Fibroblast of gingiva (primary cell): Measurements from ENCODE around the gene FOXN3.

Experiments
- DNase-seq: peaks from one replicate; pipeline ENCODE4 v3.0.0-alpha.2; 2011; ENCODE audit warnings: low read depth

FOXN3 gene

DNA sequence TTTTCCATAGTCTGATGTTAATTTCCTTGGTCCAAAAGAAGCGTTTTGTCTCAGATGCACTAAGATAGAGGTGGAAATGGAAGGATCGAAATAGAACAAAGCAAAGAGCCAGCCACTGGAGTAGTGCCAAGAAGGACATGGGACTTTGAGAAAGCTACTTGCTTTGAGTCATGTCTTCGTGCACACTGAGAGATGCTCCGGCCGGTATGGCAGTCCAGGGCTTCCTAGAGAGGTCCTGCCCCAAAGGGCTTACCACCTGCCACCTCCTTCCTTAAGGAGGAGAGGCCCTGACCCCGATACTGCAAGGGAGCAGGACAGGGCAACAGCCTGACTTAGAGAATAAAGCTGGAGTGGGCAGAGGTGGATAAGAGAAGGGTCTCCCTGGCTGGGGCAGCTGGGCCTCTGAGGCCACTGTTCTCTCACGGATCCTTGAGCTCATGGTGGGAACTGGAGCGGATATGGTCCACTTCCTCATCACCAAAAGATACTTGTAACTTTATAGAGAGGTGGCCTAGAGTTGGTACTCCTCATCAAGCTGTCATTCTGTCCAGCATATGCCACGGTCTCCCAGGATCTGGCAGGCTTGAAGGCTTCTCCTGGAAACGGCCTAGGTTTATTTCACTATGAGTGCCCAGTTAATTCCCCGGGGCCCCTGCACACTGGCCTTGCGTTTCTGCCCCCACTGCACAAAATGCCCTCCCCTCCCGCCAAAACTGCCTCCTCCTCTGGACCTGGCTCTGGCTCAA is 57.4 kb downstream of the FOXN3 start:
- DNase-seq: no peak

DNA sequence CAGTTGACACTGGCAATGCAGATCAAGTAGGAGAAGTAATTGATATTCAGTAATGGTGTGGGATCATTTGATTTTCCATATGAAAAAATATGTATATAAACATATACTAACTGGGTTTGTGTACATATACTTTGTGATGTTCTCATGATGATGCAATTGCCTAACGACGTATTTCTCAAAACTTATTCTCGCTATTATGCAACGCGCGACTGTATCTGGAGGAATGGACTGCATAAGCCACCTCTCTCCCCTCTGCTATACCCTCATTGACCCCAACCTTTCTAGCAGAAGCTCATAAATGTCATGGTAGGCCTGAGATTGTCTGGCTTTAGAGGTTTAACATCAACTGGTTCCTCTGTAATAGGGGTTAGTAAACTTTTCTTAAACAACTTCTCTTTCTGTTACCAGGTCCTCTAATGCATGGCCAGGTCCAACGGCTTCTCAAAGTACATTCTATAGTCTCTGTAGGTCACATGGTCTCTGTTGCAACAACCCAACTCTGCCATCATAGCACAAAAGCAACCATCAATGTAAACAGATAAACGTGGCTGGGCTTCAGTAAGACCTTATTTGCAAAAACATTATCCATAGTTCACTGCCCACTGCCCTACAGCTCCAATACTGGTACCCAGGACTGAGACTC is 59.3 kb downstream of the FOXN3 start:
- DNase-seq: no peak

GRCh38 chr14:89356927-89357326 is 60.1 kb downstream of the FOXN3 start:
- DNase-seq: no peak

DNA sequence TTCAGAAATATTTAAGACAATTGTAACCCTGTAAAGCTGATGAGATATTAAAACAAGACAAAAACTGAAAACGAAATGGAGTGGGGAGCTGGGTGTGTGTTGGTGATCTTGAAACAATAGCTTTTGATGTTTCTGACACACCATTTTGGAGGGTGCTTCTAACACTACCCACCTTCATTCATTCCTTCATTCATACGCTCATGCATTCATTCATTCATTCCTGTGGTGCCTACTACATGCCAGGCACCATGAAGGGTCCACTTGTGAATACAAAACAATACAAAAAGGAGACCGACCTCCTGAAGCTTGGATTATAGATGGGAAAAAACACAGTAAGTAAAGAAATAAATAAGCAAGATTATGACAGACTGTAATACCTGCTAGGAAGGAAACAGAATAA is 60.5 kb downstream of the FOXN3 start:
- no peak for DNase-seq

GRCh38 chr14:89353766-89354113 is 63.3 kb downstream of the FOXN3 start:
- no peak for DNase-seq

GRCh38 chr14:89352976-89353765 is 63.9 kb downstream of the FOXN3 start:
- DNase-seq: no peak

GRCh38 chr14:89351516-89352404 is 65.3 kb downstream of the FOXN3 start:
- DNase-seq: no peak

GRCh38 chr14:89351221-89351515 is 65.9 kb downstream of the FOXN3 start:
- DNase-seq: no peak

- no peak for DNase-seq
Observed at GRCh38 chr14:89350152-89350551, 66.9 kb downstream of the FOXN3 start.

DNA sequence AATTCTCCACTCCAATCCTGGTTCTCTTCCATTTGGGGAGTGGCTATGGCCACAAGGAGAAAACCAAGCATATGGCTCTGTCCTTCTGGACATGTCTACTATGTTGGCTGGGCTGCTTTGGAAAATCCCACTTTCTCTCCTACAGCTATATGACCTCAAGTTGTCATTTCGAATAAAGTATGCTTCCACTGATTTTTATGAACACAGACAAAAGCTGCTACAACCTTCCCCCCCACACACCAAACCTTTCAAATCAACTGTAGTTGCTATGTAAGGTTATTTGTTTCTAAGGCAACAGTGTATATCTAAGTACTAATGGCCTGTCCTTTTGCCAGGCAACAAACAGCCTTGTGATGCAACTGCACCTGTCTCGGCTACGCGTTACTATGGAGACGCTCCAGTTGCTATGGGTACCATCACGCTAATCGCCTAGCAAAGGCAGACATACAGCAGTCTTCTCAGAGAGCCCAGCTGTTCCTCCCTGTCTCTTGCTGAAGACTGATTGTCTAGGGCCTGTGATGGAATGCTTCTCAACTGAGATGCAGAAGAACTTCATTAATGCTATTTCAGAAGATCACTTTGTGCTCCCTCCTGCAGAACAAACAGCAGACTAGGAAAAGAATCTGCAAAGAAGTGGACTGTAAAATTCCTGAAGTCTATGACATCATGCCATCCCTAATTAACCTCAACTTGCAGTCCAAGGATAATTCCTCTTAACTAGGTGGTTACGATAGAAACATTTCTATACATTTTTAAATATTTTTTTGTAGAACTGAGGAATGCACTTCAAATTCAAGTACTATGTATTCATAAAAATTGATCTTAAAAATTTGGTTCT is 67.6 kb downstream of the FOXN3 start:
- DNase-seq: no peak

DNA sequence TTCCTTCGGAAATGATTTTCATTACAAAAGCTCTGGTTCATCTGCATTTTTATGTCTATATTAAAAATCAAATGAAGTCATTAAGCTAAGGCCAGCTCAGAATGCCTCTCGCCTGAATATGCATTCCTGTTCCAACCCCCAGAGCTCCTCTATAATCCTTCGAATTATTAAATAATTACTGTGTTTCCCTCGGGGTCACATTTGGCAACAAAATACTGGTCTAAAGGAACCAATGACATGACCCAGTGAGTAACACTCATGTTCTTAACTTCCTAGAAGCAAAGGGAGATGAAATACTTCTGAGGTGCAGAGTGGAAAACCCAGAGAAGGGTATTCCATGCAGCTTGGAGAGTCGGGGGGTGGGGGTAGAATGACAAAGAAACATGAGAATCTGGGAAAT is 68.3 kb downstream of the FOXN3 start:
- DNase-seq: no peak

DNA sequence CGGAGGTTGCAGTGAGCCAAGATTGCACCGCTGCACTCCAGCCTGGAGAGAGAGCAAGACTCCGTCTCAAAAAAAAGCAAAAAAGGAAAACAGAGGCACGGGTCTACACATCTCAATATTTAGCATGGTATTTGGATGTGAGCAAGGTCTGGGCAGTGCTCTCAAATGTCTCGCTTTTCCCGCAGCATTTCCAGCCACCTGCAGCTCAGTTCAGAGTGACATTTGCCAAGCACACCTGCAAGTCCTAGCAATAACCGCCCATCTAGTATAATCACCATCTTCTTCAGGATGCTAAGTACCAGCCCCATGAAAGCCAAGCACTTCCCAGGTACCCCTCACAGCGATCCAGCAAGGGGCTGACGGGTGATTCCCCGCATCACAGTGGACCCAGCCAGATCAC is 69.1 kb downstream of the FOXN3 start:
- DNase-seq: no peak

GRCh38 chr14:89344920-89345254 is 72.1 kb downstream of the FOXN3 start:
- DNase-seq: no peak

GRCh38 chr14:89343356-89343755 is 73.7 kb downstream of the FOXN3 start:
- DNase-seq: no peak

DNA sequence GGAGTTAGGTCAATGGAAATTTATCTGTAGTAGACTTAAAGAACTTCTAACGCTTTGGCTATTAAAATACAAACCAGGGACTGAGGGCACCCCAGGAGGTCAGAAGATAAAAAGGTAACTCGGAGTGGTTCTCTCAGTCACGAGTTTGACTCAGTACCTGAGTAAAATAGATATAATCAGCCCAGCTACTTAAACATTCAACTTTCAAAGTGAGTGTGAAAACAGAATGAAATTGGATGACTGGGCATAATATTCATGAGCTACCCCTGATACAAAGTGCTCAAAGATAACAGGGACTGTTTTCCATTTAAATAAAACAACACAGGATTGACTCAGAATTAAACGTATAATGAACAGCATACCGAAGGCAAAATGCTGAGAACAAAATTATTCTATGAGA is 75.0 kb downstream of the FOXN3 start:
- no peak for DNase-seq

DNA sequence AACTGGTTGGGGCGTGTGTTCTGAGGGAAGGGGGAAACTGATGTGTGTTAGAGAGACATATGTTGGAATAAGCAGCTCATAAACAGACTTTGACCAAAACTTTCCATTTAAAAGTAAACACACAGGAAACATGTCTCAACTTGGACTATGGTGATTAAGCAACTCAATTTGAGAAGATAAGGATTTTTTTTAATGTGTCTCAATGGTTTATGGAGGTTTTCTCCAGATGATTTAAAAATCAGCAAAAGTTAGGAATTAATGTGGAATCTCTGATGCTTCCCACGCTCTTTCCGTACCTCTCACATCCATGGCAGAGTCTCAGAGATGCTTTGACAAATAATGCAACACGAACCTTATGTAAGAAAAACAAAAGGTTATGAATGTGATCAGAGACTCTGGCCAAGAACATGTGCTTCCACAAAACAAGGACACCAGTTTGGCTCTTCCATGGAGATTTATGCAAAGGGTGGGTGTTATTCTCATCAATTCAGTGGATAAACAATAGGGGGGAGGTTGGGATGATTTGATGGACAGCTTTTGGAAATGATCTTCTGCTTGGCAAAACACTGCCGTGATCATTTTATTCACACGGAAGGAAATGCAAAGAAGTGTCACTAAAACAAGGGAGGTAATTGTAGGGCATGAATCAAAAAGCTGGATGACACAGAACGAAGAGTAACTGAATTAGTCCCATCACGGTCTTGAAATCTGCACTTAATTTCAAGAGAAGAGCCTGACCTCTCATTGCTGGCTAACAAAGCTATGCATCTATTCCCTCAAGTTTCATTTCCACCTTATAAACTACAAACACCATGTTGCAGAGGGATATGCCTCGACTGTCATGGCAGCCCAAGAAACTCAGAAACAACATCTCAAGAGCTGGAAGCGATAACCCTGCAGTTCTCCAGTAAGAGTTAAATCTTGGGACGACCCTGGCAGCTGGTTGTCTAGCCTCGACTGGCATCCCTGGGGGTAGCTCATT is 76.5 kb downstream of the FOXN3 start:
- DNase-seq: peak; percentile 54

DNA sequence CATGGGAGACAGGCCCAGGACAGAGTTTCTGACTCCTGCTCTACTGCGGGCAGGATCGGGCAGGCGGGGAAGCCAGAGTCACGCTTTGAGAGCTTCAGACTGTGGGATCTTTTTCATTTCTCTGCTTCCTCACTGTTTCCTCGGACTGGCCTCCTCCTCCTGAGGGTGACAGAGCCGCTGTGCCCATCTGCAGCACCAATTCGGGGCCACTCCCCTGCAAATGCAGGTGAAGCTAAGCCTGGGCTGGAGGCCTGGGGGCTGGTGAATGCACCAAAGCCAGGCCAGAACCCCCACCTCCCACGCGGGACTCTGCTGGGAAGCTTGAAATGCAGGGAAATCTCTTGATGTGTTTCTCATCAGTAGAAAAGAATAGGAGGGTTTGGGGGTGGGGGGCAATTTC is 77.5 kb downstream of the FOXN3 start:
- DNase-seq: no peak

GRCh38 chr14:89339158-89339557 is 77.9 kb downstream of the FOXN3 start:
- DNase-seq: no peak

DNA sequence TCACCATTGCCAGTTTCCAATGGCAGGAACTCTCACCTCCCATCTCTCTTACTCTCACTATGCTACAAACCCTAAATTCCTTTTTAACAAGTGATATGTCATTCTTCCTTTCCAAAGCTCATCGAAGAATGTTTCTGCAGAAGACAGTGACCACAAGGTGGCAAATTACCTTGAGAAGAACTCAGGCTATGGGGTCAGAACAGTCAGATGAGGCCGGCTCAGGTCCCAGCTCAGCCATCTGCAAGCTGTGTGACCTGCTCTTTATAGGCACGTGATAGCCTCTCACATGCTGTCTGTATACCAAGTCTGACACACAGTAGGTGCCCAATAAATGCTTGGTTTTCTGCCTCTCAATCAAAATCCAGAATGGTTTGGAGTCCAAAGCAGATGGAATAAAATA is 80.7 kb downstream of the FOXN3 start:
- no peak for DNase-seq

- no peak for DNase-seq
Observed at GRCh38 chr14:89332031-89332430, 85.0 kb downstream of the FOXN3 start.
